Central memory CD8-positive, alpha-beta T cell (primary cell): ENCODE results near the gene RGS11.
A peak's percentile ranks its signal among the peaks of the same experiment; 100 is the strongest.
"Not testable (repeated sequence)": the region's sequence is repeated elsewhere in the genome, so short reads cannot be mapped to it uniquely, and the experiment has no call there.

Experiments
- ATAC-seq: fragments of 150-1000 bp; cut with Tn5 transposase; replicated peaks from 2 replicates; pipeline ENCODE4 v1.10.0; 2022; ENCODE audit warnings: mild to moderate bottlenecking, moderate FRiP score, moderate number of reproducible peaks; ENCODE audit not compliant: poor library complexity, severe bottlenecking; ENCODE audit errors: extremely low read depth
- DNase-seq, 2 donors: peaks; one replicate each; pipeline ENCODE4 v3.0.0; 2021; ENCODE audit warnings: low spot score in 2 of 2
- H3K27ac Mint-ChIP-seq: one replicate; pipeline ENCODE4 v1.8.0; 2022; ENCODE audit warnings: low read depth, mild to moderate bottlenecking, moderate library complexity, mixed read lengths
- H3K27me3 Mint-ChIP-seq: one replicate; pipeline ENCODE4 v1.8.0; 2022; ENCODE audit warnings: mixed read lengths
- H3K36me3 Mint-ChIP-seq: one replicate; pipeline ENCODE4 v1.8.0; 2022; ENCODE audit warnings: mild to moderate bottlenecking, moderate library complexity, mixed read lengths; ENCODE audit not compliant: insufficient read depth
- H3K4me1 Mint-ChIP-seq: one replicate; pipeline ENCODE4 v1.8.0; 2022; ENCODE audit warnings: mixed read lengths
- H3K4me3 Mint-ChIP-seq: one replicate; pipeline ENCODE4 v1.8.0; 2022; ENCODE audit warnings: mild to moderate bottlenecking, moderate library complexity, mixed read lengths
- H3K9me3 Mint-ChIP-seq: one replicate; pipeline ENCODE4 v1.8.0; 2022; ENCODE audit warnings: mixed read lengths

The RGS11 gene

GRCh38 chr16:261031-261691 is 14.6 kb downstream of the RGS11 start:
- H3K27me3 Mint-ChIP-seq, result no peaks in the 10 kb centered on the region
- H3K4me1 Mint-ChIP-seq, result peaks cover under 1% of the 10 kb centered on the region
- H3K36me3 Mint-ChIP-seq, result peaks cover 8% of the 10 kb centered on the region
- DNase-seq (no peak), ATAC-seq (no peak)
- no peak overlapping the region for H3K4me3 Mint-ChIP-seq
- H3K27ac Mint-ChIP-seq, result no peak overlapping the region
- H3K9me3 Mint-ChIP-seq, result no peaks in the 10 kb centered on the region

GRCh38 chr16:260326-260725 is 15.4 kb downstream of the RGS11 start:
- Mint-ChIP-seq H3K36me3 (peaks cover 14% of the 10 kb centered on the region), H3K4me3 (no peak overlapping the region), H3K4me1 (peaks cover 6% of the 10 kb centered on the region), H3K27ac (no peak overlapping the region), H3K27me3 (no peaks in the 10 kb centered on the region), H3K9me3 (no peaks in the 10 kb centered on the region)
- DNase-seq (no peak), ATAC-seq (no peak)

GRCh38 chr16:259814-260253 is 15.9 kb downstream of the RGS11 start:
- H3K36me3 Mint-ChIP-seq, result peaks cover 16% of the 10 kb centered on the region
- no peaks in the 10 kb centered on the region for H3K27me3 Mint-ChIP-seq
- H3K27ac Mint-ChIP-seq, result no peak overlapping the region
- peaks cover 6% of the 10 kb centered on the region for H3K4me1 Mint-ChIP-seq
- H3K9me3 Mint-ChIP-seq, result no peaks in the 10 kb centered on the region
- ATAC-seq (no peak), DNase-seq (no peak)
- no peak overlapping the region for H3K4me3 Mint-ChIP-seq

GRCh38 chr16:259226-259625 is 16.5 kb downstream of the RGS11 start:
- Mint-ChIP-seq H3K36me3 (peaks cover 16% of the 10 kb centered on the region), H3K4me3 (no peak overlapping the region), H3K27me3 (no peaks in the 10 kb centered on the region), H3K4me1 (peaks cover 6% of the 10 kb centered on the region), H3K9me3 (no peaks in the 10 kb centered on the region), H3K27ac (no peak overlapping the region)
- DNase-seq (no peak), ATAC-seq (no peak)

- H3K4me3 Mint-ChIP-seq, H3K4me1 Mint-ChIP-seq, ATAC-seq, DNase-seq, H3K9me3 Mint-ChIP-seq, H3K27me3 Mint-ChIP-seq, H3K27ac Mint-ChIP-seq: not testable (repeated sequence)
- peaks cover 14% of the 10 kb centered on the region for H3K36me3 Mint-ChIP-seq
Measured at GRCh38 chr16:258091-258490, 17.7 kb downstream of the RGS11 start.

GRCh38 chr16:255183-255582 is 20.6 kb downstream of the RGS11 start:
- ATAC-seq (no peak), DNase-seq (no peak)
- Mint-ChIP-seq H3K4me3 (no peak overlapping the region), H3K27ac (no peak overlapping the region), H3K9me3 (no peaks in the 10 kb centered on the region), H3K36me3 (peaks cover 14% of the 10 kb centered on the region), H3K27me3 (no peaks in the 10 kb centered on the region), H3K4me1 (peaks cover 15% of the 10 kb centered on the region)

GRCh38 chr16:254461-254860 is 21.3 kb downstream of the RGS11 start:
- peaks cover 14% of the 10 kb centered on the region for H3K36me3 Mint-ChIP-seq
- no peak overlapping the region for H3K27ac Mint-ChIP-seq
- H3K4me3 Mint-ChIP-seq, result no peak overlapping the region
- no peaks in the 10 kb centered on the region for H3K27me3 Mint-ChIP-seq
- no peaks in the 10 kb centered on the region for H3K9me3 Mint-ChIP-seq
- DNase-seq (no peak), ATAC-seq (no peak)
- H3K4me1 Mint-ChIP-seq, result peaks cover 15% of the 10 kb centered on the region

GRCh38 chr16:253833-254232 is 21.9 kb downstream of the RGS11 start:
- H3K27me3 Mint-ChIP-seq, result no peaks in the 10 kb centered on the region
- ATAC-seq (no peak), DNase-seq (no peak)
- H3K36me3 Mint-ChIP-seq, result peaks cover 12% of the 10 kb centered on the region
- H3K4me3 Mint-ChIP-seq, result peak overlapping the region; percentile 77
- H3K27ac Mint-ChIP-seq, result no peak overlapping the region
- H3K4me1 Mint-ChIP-seq, result peaks cover 15% of the 10 kb centered on the region
- no peaks in the 10 kb centered on the region for H3K9me3 Mint-ChIP-seq

GRCh38 chr16:252366-253337 is 23.1 kb downstream of the RGS11 start:
- peaks cover 15% of the 10 kb centered on the region for H3K4me1 Mint-ChIP-seq
- no peaks in the 10 kb centered on the region for H3K9me3 Mint-ChIP-seq
- no peak for DNase-seq
- H3K4me3 Mint-ChIP-seq, result peak overlapping the region; percentile 77
- H3K27ac Mint-ChIP-seq, result peak overlapping the region; percentile 86
- peaks cover 12% of the 10 kb centered on the region for H3K36me3 Mint-ChIP-seq
- H3K27me3 Mint-ChIP-seq, result no peaks in the 10 kb centered on the region
- peak; percentile 72 for ATAC-seq

GRCh38 chr16:249431-249830 is 26.3 kb downstream of the RGS11 start:
- Mint-ChIP-seq H3K27me3 (no peaks in the 10 kb centered on the region), H3K4me3 (no peak overlapping the region), H3K27ac (no peak overlapping the region), H3K36me3 (peaks cover 4% of the 10 kb centered on the region), H3K4me1 (peaks cover 9% of the 10 kb centered on the region), H3K9me3 (no peaks in the 10 kb centered on the region)
- ATAC-seq (no peak), DNase-seq (no peak)

GRCh38 chr16:247027-247426 is 28.7 kb downstream of the RGS11 start:
- Mint-ChIP-seq H3K27ac (no peak overlapping the region), H3K27me3 (no peaks in the 10 kb centered on the region), H3K36me3 (peaks cover 5% of the 10 kb centered on the region), H3K4me3 (no peak overlapping the region), H3K4me1 (no peaks in the 10 kb centered on the region), H3K9me3 (no peaks in the 10 kb centered on the region)
- DNase-seq (no peak), ATAC-seq (no peak)

GRCh38 chr16:245105-245504 is 30.6 kb downstream of the RGS11 start:
- H3K9me3 Mint-ChIP-seq, result no peaks in the 10 kb centered on the region
- no peaks in the 10 kb centered on the region for H3K4me1 Mint-ChIP-seq
- no peak overlapping the region for H3K4me3 Mint-ChIP-seq
- peaks cover 5% of the 10 kb centered on the region for H3K36me3 Mint-ChIP-seq
- ATAC-seq, result no peak
- H3K27ac Mint-ChIP-seq, result no peak overlapping the region
- no peak for DNase-seq
- H3K27me3 Mint-ChIP-seq, result no peaks in the 10 kb centered on the region

- Mint-ChIP-seq H3K27ac (no peak overlapping the region), H3K4me1 (peaks cover 5% of the 10 kb centered on the region), H3K36me3 (peaks cover 4% of the 10 kb centered on the region), H3K4me3 (no peak overlapping the region), H3K9me3 (no peaks in the 10 kb centered on the region), H3K27me3 (no peaks in the 10 kb centered on the region)
- no peak for DNase-seq
- no peak for ATAC-seq
Measured at GRCh38 chr16:243348-243747, 32.4 kb downstream of the RGS11 start.
